ENCODE data around the gene SH3RF3.

SH3RF3 gene

GRCh38 chr2:109288544-109289368, 159.8 kb downstream of the SH3RF3 start:
- no peak for DNase-seq (ENCODE audit: low spot score)

DNA sequence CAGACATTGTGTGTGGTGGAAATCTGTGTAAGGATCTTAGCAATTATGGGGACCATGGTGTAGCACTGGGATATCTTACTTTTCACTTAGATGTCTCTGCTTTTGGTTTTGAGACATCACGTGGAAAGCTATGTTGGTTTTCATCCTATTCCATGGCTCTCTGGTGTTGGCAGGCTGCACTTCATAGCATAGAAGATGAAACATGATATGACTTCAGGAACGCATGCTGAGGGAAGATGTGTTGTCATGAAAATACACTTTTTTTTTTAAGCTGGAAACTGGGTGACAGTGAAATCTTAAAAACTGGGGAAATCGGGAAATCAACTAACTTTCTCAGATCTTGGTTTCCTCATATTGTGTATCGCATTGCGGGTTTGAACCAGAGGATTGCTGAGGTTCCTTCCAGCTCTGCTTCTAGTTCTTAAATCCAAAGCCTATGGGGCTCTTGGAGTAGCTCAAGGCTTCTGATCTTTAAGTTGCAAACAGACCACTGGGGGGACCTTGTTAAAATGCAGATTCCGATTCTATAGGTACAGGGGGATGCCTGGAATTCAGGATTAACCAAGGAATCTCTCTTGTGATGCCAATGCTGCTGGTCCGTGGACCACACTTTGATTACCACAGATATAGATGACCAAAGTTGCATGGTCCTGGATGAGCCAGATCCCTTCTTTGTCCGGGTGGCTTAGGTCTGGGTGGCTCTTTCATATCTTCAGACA, 160.7 kb downstream of the SH3RF3 start:
- no peak for DNase-seq (ENCODE audit: low spot score)

DNA sequence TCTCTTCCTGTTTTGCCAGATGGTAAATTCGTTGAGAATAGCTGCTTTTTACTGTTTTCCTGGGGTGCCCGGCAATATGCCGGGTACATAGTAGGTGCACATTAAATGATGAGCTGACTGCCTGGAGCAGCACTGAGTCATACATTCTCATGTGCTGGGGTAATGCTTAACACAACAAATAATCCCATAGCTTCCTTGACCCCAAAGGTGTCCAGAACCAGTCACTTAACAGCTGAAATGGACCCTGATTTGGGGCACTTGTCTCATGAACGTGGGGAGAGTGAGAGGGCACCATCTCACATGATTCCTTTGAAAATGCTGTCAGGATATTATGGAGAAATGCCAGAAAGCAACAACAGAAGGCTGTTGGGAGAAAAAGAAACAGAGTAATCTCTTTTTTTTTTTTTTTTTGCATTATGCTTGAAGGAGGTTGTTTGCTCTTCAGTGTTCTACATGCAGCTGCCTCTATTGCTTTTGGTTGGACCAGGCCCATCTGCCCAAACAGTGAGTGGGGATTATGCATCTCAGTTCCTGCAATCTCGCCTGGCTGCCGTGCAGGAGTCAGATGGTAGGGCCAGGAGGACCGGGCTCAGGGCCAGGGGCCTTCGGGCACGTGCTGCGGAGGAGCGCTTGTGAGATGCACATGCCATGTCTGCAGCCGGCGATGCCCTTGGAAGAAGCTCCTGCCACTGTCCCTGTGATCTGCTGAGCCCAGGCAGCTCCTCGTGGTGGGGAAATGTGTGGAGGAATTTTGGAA, 162.1 kb downstream of the SH3RF3 start:
- no peak for DNase-seq (ENCODE audit: low spot score)

DNA sequence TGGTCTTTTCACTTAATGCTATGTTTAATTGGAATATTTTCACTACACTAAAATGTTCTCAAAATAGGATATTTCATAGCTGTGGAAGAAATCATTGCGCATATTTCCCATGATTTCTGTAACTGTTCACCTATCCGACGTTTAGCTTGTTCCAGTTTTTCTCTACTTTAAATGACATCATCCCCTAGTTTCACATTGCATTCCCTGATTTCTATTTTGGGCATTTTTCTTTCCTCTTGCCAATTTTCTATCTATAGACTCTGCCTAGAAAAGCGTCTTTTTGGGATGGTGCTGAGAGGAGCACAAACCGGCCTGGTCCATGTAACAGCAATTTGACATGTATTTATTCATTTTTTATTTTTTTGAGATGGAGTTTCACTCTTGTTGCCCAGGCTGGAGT, 163.4 kb downstream of the SH3RF3 start:
- no peak for DNase-seq (ENCODE audit: low spot score)

- no peak for DNase-seq (ENCODE audit: low spot score)
Observed at GRCh38 chr2:109293663-109294062, 164.7 kb downstream of the SH3RF3 start.

DNA sequence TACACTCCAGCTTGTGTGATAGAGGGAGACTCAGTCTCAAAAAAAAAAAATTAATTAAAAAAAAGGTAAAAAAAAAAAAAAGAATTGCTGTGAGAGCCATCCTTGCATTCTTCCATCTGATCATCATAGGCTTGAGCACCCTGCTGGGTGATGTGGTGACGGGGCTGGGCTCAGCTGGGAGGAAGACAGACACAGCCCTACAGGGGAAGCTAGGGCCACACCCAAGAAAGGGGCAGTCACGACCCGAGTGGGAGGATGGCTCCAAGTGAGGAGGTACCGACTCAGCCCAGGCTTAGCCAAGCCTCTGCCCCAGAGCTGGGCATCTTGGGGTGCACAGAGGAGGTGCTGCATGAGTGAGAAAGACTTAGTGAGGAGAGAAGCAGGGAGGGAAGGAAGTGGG, 165.5 kb downstream of the SH3RF3 start:
- DNase-seq (ENCODE audit: low spot score) = no peak

DNA sequence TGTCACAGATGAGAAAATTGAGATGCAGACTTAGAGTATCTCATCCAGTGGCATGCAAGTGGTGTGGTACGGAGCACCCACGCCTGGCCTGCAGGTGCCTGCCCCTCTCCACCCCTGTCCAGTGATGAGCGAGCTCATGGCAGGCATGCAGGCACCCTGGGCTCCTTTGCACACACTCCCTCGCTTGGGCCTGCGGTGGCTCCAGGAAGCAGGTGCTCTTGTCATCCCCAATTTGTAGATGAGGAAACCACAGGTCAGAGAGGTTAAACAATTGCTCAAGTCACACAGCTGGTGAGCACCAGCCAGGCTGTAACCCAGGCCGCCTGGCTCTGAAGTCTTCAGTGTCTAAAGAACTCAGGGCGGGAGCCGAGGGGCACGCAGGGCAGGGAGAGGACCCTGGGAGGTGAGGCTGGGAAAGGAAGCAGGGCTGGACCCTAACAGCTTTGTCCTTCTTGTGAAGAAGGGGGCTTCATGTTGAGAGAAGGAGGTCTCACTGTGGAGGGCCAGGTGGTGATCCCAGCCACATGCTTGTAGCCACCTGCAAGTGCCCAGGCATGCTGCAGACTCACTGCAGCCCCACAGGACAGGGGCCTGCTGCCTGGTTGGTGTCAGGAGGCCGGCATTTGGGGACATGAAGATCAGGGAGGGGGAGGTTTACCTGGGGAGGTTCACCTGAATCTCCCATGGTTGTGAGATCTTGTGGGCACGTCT, 166.2 kb downstream of the SH3RF3 start:
- no peak for DNase-seq (ENCODE audit: low spot score)

DNA sequence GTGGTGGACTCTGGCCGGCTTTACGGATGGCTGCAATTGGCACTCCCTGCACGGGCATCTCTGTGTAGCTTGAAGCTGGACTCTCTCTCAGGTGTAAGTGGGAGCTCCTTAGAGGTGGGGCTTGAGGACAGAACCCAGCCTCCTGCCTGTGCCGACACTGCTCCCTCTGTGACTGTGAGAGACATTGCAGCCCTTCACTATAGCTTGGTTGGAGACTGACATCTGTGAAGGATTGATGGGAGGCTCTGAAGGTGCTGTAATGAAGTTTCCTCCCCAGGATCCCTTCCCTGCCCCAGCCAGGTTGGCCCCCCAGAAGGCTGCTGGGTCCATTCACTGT, 166.7 kb downstream of the SH3RF3 start:
- DNase-seq (ENCODE audit: low spot score) = no peak

DNA sequence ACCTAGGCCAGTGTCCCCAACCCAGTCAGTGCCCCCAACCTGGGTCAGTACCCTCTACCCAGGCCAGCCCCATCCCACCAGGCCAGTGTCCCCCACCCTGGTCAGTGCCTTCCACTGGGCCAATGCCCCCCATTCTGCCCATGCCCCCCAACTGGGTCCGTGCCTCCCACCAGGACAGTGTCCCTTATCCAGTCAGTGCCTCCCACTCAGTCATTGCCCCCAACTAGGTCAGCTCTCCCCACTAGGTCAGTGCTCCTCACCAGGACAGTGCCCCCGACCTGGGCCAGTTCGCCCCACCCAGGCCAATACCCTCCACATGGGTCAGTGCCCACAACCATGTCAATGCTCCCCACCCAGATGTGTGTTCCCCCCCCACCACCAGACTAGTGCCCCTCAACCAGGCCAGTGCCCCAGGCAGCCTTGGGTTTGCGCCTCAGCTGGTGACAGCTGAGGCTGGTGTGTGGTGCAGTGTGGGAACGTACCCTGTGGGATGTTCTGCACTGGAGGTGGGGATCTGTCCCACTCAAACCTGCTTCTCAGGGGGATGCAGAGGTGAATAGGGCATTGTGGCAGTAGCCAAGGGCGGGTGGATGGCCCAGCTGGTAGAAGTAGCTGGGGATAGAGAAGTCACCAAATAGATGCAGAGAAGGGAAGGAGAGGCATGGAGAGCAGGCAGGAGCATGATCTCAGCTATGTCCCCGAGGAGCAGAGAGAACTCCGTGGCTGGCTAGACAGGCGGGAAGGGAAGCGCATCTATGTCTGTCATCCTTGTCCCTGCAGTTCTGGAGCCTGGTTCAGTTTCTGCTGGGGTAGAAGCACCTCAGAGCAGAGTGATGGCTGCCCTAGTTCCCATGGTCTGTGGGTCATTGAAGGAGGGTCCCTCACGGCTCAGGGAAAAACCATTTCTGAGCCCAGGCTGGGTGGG, 168.8 kb downstream of the SH3RF3 start:
- no peak for DNase-seq (ENCODE audit: low spot score)

- no peak for DNase-seq (ENCODE audit: low spot score)
Observed at GRCh38 chr2:109298851-109299250, 169.8 kb downstream of the SH3RF3 start.

GRCh38 chr2:109299536-109299935, 170.5 kb downstream of the SH3RF3 start:
- DNase-seq (ENCODE audit: low spot score) = no peak

GRCh38 chr2:109300582-109300981, 171.6 kb downstream of the SH3RF3 start:
- DNase-seq (ENCODE audit: low spot score) = no peak

- no peak for DNase-seq (ENCODE audit: low spot score)
Observed at GRCh38 chr2:109301746-109302145, 172.7 kb downstream of the SH3RF3 start.

- no peak for DNase-seq (ENCODE audit: low spot score)
Observed at GRCh38 chr2:109302319-109302718, 173.3 kb downstream of the SH3RF3 start.

DNA sequence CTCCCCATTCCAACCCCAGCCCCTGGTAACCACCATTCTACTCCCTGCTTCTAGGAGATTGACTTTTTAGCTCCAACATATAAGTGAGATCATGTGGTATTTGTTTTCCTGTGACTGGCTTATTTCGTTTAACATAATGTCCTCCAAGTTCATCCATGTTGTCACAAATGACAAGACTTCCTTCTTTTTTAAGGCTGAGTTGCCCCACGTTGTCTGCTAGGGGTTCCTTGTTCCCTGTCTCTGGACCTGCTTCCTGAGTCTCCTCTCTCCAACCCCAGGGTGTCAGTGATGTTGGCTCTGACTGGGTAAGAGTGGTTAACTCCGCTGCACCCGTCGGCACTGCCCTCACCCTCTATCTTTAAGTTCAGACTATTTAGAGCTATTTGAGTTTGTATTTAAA, 175.2 kb downstream of the SH3RF3 start:
- DNase-seq (ENCODE audit: low spot score) = no peak

DNA sequence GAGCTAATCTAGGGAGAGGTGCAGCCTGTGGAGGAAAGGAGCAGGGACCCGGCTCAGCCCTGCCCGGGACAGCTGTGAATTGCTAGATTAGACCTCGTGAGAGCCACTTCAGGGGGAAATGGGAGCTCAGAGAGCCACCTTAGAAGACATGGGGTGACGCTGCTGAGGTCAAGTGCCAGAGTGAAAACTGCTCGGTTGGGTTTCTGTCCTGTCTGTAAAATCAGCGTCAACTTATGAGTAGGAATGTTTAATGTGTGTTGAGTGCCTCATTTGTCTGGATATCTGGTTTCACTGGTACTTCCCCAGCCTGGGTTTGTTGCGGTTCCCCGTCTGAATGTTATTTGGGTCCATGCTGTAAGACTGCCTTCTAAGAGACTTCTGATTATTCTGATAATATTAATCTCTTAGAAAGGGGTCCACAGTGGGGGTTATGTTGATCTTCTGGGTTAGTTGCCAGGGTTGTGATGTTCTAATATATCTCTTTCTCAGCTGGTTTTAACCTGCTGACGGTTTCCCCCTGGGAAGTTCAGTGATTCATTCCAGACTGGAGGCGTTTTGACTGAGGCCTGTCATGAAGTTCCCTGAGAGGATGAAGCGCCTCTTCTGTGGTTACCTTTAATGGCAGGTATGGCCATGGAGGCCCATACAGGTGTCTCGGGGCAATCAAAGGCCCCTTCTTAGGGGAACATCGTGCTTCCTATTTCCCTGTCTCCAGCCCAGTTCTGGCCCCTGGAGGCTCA, 175.9 kb downstream of the SH3RF3 start:
- no peak for DNase-seq (ENCODE audit: low spot score)

GRCh38 chr2:109305490-109306167, 176.6 kb downstream of the SH3RF3 start:
- no peak for DNase-seq (ENCODE audit: low spot score)

DNA sequence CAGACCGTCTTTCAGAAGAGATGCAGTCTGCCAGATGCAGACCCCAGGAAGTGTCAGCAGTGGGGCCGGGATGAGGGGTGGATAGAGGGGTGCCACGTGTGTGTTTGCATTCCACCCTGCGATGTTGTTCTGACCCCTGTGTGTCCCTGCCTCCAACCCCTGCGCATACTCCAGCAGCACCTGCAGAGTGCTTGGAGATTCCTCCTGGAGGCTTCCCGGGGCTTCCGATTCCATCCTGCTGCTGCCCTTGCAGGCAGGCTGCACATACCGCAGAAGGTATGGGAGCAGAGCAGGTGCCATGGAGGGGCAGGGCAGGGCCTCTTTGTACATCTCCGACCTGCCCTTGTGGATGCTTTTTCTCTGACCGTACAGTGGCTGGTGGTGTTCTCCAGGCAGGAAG, 177.2 kb downstream of the SH3RF3 start:
- DNase-seq (ENCODE audit: low spot score) = no peak

DNA sequence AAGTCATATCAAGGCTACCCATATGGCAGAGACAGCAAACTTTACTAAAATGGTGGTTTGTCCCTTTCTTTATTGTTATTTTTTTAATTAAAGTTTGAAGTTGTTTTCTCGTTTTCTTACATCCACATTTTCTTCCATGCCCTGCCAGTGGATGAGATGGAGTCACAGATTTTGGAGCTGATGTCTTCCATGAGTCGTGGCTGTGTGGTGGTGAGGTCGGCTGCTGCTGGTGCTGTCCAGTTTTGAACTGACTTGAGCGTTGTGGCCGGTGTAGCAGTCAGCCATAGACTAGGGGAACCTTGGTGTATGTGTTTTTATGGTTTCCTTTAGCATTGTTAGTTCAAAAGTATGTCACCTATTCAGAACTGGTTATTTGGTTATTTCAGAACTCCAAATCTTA, 182.8 kb downstream of the SH3RF3 start:
- no peak for DNase-seq (ENCODE audit: low spot score)

GRCh38 chr2:109312902-109313301, 183.9 kb downstream of the SH3RF3 start:
- no peak for DNase-seq (ENCODE audit: low spot score)

Data from LoVo (cell line).